Heart left ventricle (tissue), 16 donors: ENCODE measurements around the gene MAN2B2. TPM values are rescaled to one million over a fixed set of nuclear protein-coding genes. Genes with fewer than 3 reads are reported as not detected.

ENCODE experiments used
- ATAC-seq, 4 donors: fragments of 200-7000 bp; cut with Tn5 transposase; one replicate each; pipeline ENCODE4 v1.9.1; 2020 to 2022; ENCODE audit warnings: moderate library complexity in 4 of 4, mild to moderate bottlenecking in 3 of 4, moderate number of reproducible peaks in 1 of 4
- DNase-seq, 5 donors: peaks; one replicate each; pipeline ENCODE4 v3.0.0-alpha.2; 2020
- H3K27ac ChIP-seq, 12 donors: fragments of 200-600 bp; sonication (generic) in 4 of 12; one replicate each; pipeline versions ENCODE4 v1.5.0 to v1.8.0; 2016 to 2022; ENCODE audit warnings: mild to moderate bottlenecking in 2 of 12
- H3K27me3 ChIP-seq, 9 donors: fragments of 200-600 bp; sonication (generic) in 2 of 9; one replicate each; pipeline versions ENCODE4 v1.5.1 to v1.8.0; 2016 to 2022; ENCODE audit warnings: mild to moderate bottlenecking in 3 of 9
- H3K36me3 ChIP-seq, 9 donors: fragments of 200-600 bp; sonication (generic) in 2 of 9; one replicate each; pipeline versions ENCODE4 v1.5.0 to v1.8.0; 2018 to 2022; ENCODE audit warnings: mild to moderate bottlenecking in 2 of 9
- H3K4me1 ChIP-seq, 12 donors: fragments of 200-600 bp; sonication (generic) in 4 of 12; one replicate each; pipeline versions ENCODE4 v1.5.0 to v1.8.0; 2016 to 2022; ENCODE audit warnings: mild to moderate bottlenecking in 3 of 12
- H3K4me3 ChIP-seq, 12 donors: fragments of 200-600 bp; sonication (generic) in 4 of 12; one replicate each; pipeline versions ENCODE4 v1.5.0 to v1.8.0; 2017 to 2022; ENCODE audit warnings: mild to moderate bottlenecking in 9 of 12, moderate library complexity in 4 of 12
- H3K9me3 ChIP-seq, 12 donors: fragments of 200-600 bp; sonication (generic) in 4 of 12; one replicate each; pipeline versions ENCODE4 v1.5.0 to v1.8.0; 2016 to 2022; ENCODE audit warnings: mild to moderate bottlenecking in 1 of 12
- POLR2A ChIP-seq, 2 donors: fragments of 450-650 bp; IDR thresholded peaks; one replicate each; pipeline ENCODE4 v1.6.1; 2017; ENCODE audit warnings: antibody characterized with exemption in 2 of 2, mild to moderate bottlenecking in 2 of 2, moderate library complexity in 2 of 2
- WGBS, 4 donors: extraction: QIAGEN DNeasy Blood & Tissue Kit in 2 of 4; methylation state at CpG; one replicate each; pipeline versions ENCODE4 v1.1.5 to v1.1.7; 2013 to 2018; 5-methylcytosine and 5-hydroxymethylcytosine counted together
- intact Hi-C, 10 donors: fragments of 100-400 bp; cut with DNase I; formaldehyde crosslinking; loops; one replicate each; pipeline versions ENCODE4 v1.11.1 to v1.14.2; 2022
- polyA plus RNA-seq, 2 donors: library from polyadenylated mRNA; stranded (reverse); fragments of 200-250 nt; gene quantifications; one replicate each; pipeline ENCODE4 v1.2.3, GENCODE V29; 2013
- total RNA-seq, 9 donors: library from RNA; depleted of rRNA in 2 of 9; stranded (reverse); fragments of >200 nt in 2 of 9; fragmentation: NEBNext Ultra II Directional in 3 of 9; extraction: Animal tissue kit (Norgen Biotek cat#: 25700) in 3 of 9; gene quantifications; one replicate each; pipeline versions ENCODE4 v1.1.0 to v1.2.4, GENCODE V29; 2016 to 2023
- TF ChIP-seq, protein P1 (sequence below), 12 donors: fragments of 200-600 bp; sonication (generic) in 4 of 12; IDR thresholded peaks; one replicate each; pipeline versions ENCODE4 v1.5.0 to v1.8.0; 2018 to 2022; ENCODE audit warnings: antibody characterized with exemption in 12 of 12, mild to moderate bottlenecking in 5 of 12
- donor health status: ischemic (EF 13 %, LVEDD 7.1; RV severe dilation, severe dysfunction).
- donor health status: healthy with polysubstance abuse.
- donor health status: DM: no; HTN: yes; CAD: no.
- donor health status: DM: no; HTN: no; CAD: no.
- donor health status: ischemic (EF 25% LVEDD 6.9; RV normal size, moderate dysfunction).
- donor health status: ischemic (EF 25% LVEDD 5.7; RV mildly dilated, moderate dysfunction).
- donor health status: healthy.
- donor health status: DM: yes; HTN: yes; CAD: no.
- donor health status: ischemic (EF 35%, LVEDD 5.7; RV mildly dilated, moderate dysfunction).
- donor health status: nonischemic (EF 11% LVEDD 7.7; RV severe dilation, severe dysfunction).
- donor health status: DM: yes; HTN: yes; CAD: no.
- donor health status: PGD.
- donor health status: ischemic (EF 29% LVEDD 5.4; RV normal size, mild dysfunction).
- donor health status: nonischemic (EF 23%, LVEDD 6.1; RV moderate dilation, normal function).

The MAN2B2 gene
- total and polyA plus RNA-seq, 11 donors, result 4.4 to 33.6 (median 19.8) TPM

DNA sequence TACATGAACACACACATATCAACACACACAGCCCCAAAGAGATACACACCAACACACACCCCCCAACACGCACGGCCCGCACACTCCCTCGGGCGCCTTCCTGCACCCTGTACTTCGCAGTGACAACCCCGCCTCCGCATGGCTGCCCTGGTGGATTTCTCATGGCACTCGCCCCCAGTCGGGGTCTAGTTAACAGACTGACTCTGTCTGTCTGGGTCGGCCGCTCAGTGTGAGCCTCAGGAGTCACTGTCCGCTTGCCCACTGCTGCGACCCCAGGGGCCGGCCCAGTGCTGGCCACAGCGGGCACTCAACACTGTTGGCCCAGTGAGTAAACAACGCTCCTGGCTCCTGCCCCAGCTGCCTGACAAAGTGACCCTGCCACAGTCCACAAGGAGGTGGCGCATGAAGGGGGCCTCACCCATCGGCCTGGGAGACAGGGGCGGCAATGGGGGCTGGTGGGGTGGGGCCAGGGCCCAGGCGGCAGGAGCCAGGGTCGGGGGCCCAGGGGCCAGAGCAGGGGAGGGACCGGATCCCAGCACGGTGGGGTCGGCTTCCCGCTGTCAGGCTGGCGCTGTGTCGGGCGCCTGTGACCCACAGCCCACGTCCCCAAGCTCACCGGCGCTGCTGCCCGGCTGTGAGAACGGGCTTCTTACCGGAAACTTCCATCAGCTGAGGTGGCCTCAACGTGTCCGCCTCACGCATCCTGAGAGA lies 40.2 kb upstream of the MAN2B2 start:
- Histone ChIP-seq H3K27me3 (peaks cover 0 to 15% (median 0%) of the 10 kb centered on the region in 9 donors), H3K36me3 (no peaks in the 10 kb centered on the region), H3K9me3 (no peaks in the 10 kb centered on the region), H3K27ac (no peak overlapping the region), H3K4me1 (no peaks in the 10 kb centered on the region), H3K4me3 (no peak overlapping the region)
- TF ChIP-seq POLR2A (IDR thresholded peaks at IDR 0.05), result no peak
- TF ChIP-seq, protein P1, sequence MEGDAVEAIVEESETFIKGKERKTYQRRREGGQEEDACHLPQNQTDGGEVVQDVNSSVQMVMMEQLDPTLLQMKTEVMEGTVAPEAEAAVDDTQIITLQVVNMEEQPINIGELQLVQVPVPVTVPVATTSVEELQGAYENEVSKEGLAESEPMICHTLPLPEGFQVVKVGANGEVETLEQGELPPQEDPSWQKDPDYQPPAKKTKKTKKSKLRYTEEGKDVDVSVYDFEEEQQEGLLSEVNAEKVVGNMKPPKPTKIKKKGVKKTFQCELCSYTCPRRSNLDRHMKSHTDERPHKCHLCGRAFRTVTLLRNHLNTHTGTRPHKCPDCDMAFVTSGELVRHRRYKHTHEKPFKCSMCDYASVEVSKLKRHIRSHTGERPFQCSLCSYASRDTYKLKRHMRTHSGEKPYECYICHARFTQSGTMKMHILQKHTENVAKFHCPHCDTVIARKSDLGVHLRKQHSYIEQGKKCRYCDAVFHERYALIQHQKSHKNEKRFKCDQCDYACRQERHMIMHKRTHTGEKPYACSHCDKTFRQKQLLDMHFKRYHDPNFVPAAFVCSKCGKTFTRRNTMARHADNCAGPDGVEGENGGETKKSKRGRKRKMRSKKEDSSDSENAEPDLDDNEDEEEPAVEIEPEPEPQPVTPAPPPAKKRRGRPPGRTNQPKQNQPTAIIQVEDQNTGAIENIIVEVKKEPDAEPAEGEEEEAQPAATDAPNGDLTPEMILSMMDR (IDR thresholded peaks at IDR 0.05), result no peak
- intact Hi-C loops, result no loop called here
- DNase-seq, result no peak
- WGBS, 4 donors, result 87 to 91% (median 90%) methylated on average over 31 to 38 of the region's 38 CpGs
- ATAC-seq, result no peak

- DNase-seq, result no peak
- Histone ChIP-seq H3K36me3 (no peaks in the 10 kb centered on the region), H3K4me1 (no peaks in the 10 kb centered on the region), H3K27ac (no peak overlapping the region), H3K4me3 (no peak overlapping the region), H3K27me3 (peaks cover 0 to 20% (median 5%) of the 10 kb centered on the region in 9 donors), H3K9me3 (peaks cover 0 to 3% (median 0%) of the 10 kb centered on the region in 12 donors)
- 86 to 91% (median 89%) methylated on average over 17 of the region's 17 CpGs for WGBS, 4 donors
- ATAC-seq, result no peak
- intact Hi-C loops, result no loop called here
- TF ChIP-seq, protein P1 (IDR thresholded peaks at IDR 0.05), result no peak
- no peak for TF ChIP-seq POLR2A (IDR thresholded peaks at IDR 0.05)
Observed at GRCh38 chr4:6535329-6535692, 39.7 kb upstream of the MAN2B2 start.

GRCh38 chr4:6535706-6536105 lies 39.3 kb upstream of the MAN2B2 start:
- Histone ChIP-seq H3K9me3 (peaks cover 0 to 7% (median 0%) of the 10 kb centered on the region in 12 donors), H3K27me3 (peaks cover 0 to 24% (median 7%) of the 10 kb centered on the region in 9 donors), H3K27ac (no peak overlapping the region), H3K4me1 (no peaks in the 10 kb centered on the region), H3K4me3 (no peak overlapping the region), H3K36me3 (no peaks in the 10 kb centered on the region)
- no peak for ATAC-seq
- 88 to 98% (median 89%) methylated on average over 7 of the region's 7 CpGs for WGBS, 4 donors
- intact Hi-C loops, result no loop called here
- TF ChIP-seq POLR2A (IDR thresholded peaks at IDR 0.05), result no peak
- TF ChIP-seq, protein P1 (IDR thresholded peaks at IDR 0.05), result no peak
- DNase-seq, result no peak

GRCh38 chr4:6538111-6538510 lies 36.9 kb upstream of the MAN2B2 start:
- Histone ChIP-seq H3K4me3 (no peak overlapping the region), H3K4me1 (no peaks in the 10 kb centered on the region), H3K36me3 (no peaks in the 10 kb centered on the region), H3K27me3 (peaks cover 0 to 29% (median 7%) of the 10 kb centered on the region in 9 donors), H3K9me3 (peaks cover 0 to 12% (median 0%) of the 10 kb centered on the region in 12 donors), H3K27ac (no peak overlapping the region)
- DNase-seq, result no peak
- TF ChIP-seq, protein P1 (IDR thresholded peaks at IDR 0.05), result no peak
- no peak for TF ChIP-seq POLR2A (IDR thresholded peaks at IDR 0.05)
- intact Hi-C loops, result no loop called here
- WGBS, 4 donors, result 84 to 95% (median 89%) methylated on average over 15 of the region's 15 CpGs
- no peak for ATAC-seq
